IMR-90 (cell line): ENCODE measurements around the gene CFAP43.

Experiments
- CEBPB ChIP-seq: IDR thresholded peaks from 2 replicates; pipeline ENCODE4 v1.6.1; 2012; ENCODE audit warnings: low read depth, low read length, improper control_type of control experiment
- CHD1 ChIP-seq: IDR thresholded peaks from 2 replicates; pipeline ENCODE4 v1.6.1; 2012; ENCODE audit warnings: low read depth, low read length, improper control_type of control experiment
- CTCF ChIP-seq: conservative IDR thresholded peaks from 2 replicates; pipeline ENCODE4 v1.5.1; 2012; ENCODE audit warnings: mild to moderate bottlenecking, low read depth, low read length, improper control_type of control experiment
- POLR2A ChIP-seq: IDR thresholded peaks from 2 replicates; pipeline ENCODE4 v1.6.1; 2012; ENCODE audit warnings: mild to moderate bottlenecking, low read depth, low read length
- RAD21 ChIP-seq: IDR thresholded peaks from 2 replicates; pipeline ENCODE4 v1.6.1; 2012; ENCODE audit warnings: low read length, improper control_type of control experiment
- RFX5 ChIP-seq: IDR thresholded peaks from 2 replicates; pipeline ENCODE4 v1.8.0; 2012; ENCODE audit warnings: low read depth, mild to moderate bottlenecking, low read length, moderate library complexity
- USF2 ChIP-seq: fragments of 150-350 bp; IDR thresholded peaks from 2 replicates; pipeline ENCODE4 v1.6.1; 2017; ENCODE audit warnings: mild to moderate bottlenecking, antibody characterized with exemption, low read length, low read depth

GRCh38 chr10:104273286-104273685, 41.1 kb upstream of the CFAP43 start:
- TF ChIP-seq RAD21: no peak
- TF ChIP-seq CTCF: no peak
- TF ChIP-seq POLR2A: no peak
- TF ChIP-seq USF2: no peak
- TF ChIP-seq CEBPB: peak; percentile 20; the same call in 1 of the 2 replicates
- TF ChIP-seq CHD1: no peak
- no peak for TF ChIP-seq RFX5
